Osteoblast (primary cell): ENCODE measurements around the gene IL17C. TPM values are rescaled to one million over a fixed set of nuclear protein-coding genes. Genes with fewer than 3 reads are reported as not detected.

Experiments used
- DNase-seq: peaks from one replicate; pipeline ENCODE4 v3.0.0; 2011; ENCODE audit warnings: low spot score, mixed read lengths; ENCODE audit not compliant: insufficient read length; ENCODE audit errors: missing footprints
- H2AFZ ChIP-seq: 2 replicates; pipeline ENCODE4 v1.6.0; 2011; ENCODE audit warnings: mild to moderate bottlenecking, low read length
- H3K27ac ChIP-seq: 2 replicates; pipeline ENCODE4 v1.5.1; 2011; ENCODE audit warnings: mild to moderate bottlenecking, low read depth, low read length, moderate library complexity
- H3K27me3 ChIP-seq: 2 replicates; pipeline ENCODE4 v1.6.0; 2012; ENCODE audit warnings: mild to moderate bottlenecking, control low read depth, inconsistent platforms, low read length, moderate library complexity; ENCODE audit not compliant: insufficient read depth
- H3K36me3 ChIP-seq: 2 replicates; pipeline ENCODE4 v1.5.1; 2011; ENCODE audit warnings: mild to moderate bottlenecking, low read length, control low read depth, moderate library complexity; ENCODE audit not compliant: insufficient read depth
- H3K4me1 ChIP-seq: 2 replicates; pipeline ENCODE4 v1.5.1; 2011; ENCODE audit warnings: mild to moderate bottlenecking, low read length, control low read depth, moderate library complexity; ENCODE audit not compliant: insufficient read depth
- H3K4me2 ChIP-seq: 2 replicates; pipeline ENCODE4 v1.6.0; 2011; ENCODE audit warnings: mild to moderate bottlenecking, low read length; ENCODE audit not compliant: insufficient read depth
- H3K4me3 ChIP-seq: fragments of 200-600 bp; sonication (generic); 3 replicates; pipeline ENCODE4 v1.5.1; 2012; ENCODE audit warnings: mild to moderate bottlenecking, low read length, inconsistent platforms; ENCODE audit not compliant: insufficient read depth
- H3K79me2 ChIP-seq: 2 replicates; pipeline ENCODE4 v1.6.0; 2012; ENCODE audit warnings: mild to moderate bottlenecking, low read length, control low read depth, inconsistent platforms; ENCODE audit not compliant: insufficient read depth
- H3K9me3 ChIP-seq: 2 replicates; pipeline ENCODE4 v1.5.1; 2011; ENCODE audit warnings: low read depth, low read length, control low read depth
- H4K20me1 ChIP-seq: 2 replicates; pipeline ENCODE4 v1.6.0; 2012; ENCODE audit warnings: mild to moderate bottlenecking, low read length, control low read depth; ENCODE audit not compliant: insufficient read depth
- CTCF ChIP-seq: IDR thresholded peaks from 2 replicates; pipeline ENCODE4 v1.5.1; 2011; ENCODE audit warnings: mild to moderate bottlenecking, low read depth, low read length, moderate library complexity; ENCODE audit errors: extremely low read depth
- total RNA-seq: library from RNA; depleted of rRNA; stranded (reverse); fragments of >200 nt; gene quantifications from 2 replicates; pipeline ENCODE4 v1.2.3, GENCODE V29; 2012

The IL17C gene
- total RNA-seq, 1 donor: under 0.01 TPM

GRCh38 chr16:88654363-88655052, 16.1 kb downstream of the IL17C start:
- Histone ChIP-seq H3K27me3 (no peaks in the 10 kb centered on the region), H3K36me3 (peaks cover 8% of the 10 kb centered on the region), H2AFZ (no peak overlapping the region), H3K9me3 (no peaks in the 10 kb centered on the region), H4K20me1 (peaks cover 12% of the 10 kb centered on the region), H3K4me1 (peaks cover 11% of the 10 kb centered on the region), H3K4me2 (no peak overlapping the region), H3K79me2 (peaks cover 16% of the 10 kb centered on the region), H3K4me3 (no peak overlapping the region), H3K27ac (no peak overlapping the region)
- peak; percentile 61 for DNase-seq
- TF ChIP-seq CTCF: no peak

- Histone ChIP-seq H3K4me2 (no peak overlapping the region), H3K9me3 (no peaks in the 10 kb centered on the region), H3K4me3 (no peak overlapping the region), H3K27me3 (no peaks in the 10 kb centered on the region), H3K79me2 (peaks cover 17% of the 10 kb centered on the region), H3K4me1 (peaks cover 7% of the 10 kb centered on the region), H3K36me3 (peaks cover 8% of the 10 kb centered on the region), H3K27ac (no peak overlapping the region), H2AFZ (no peak overlapping the region), H4K20me1 (peaks cover 8% of the 10 kb centered on the region)
- no peak for TF ChIP-seq CTCF
- peak; percentile 77 for DNase-seq
Observed at GRCh38 chr16:88655053-88655732, 16.8 kb downstream of the IL17C start.

GRCh38 chr16:88655733-88656281, 17.4 kb downstream of the IL17C start:
- no peak overlapping the region for H3K4me2 ChIP-seq
- peaks cover 8% of the 10 kb centered on the region for H3K36me3 ChIP-seq
- H3K9me3 ChIP-seq: no peaks in the 10 kb centered on the region
- peaks cover 19% of the 10 kb centered on the region for H3K79me2 ChIP-seq
- no peak overlapping the region for H3K27ac ChIP-seq
- H4K20me1 ChIP-seq: peaks cover 8% of the 10 kb centered on the region
- H2AFZ ChIP-seq: no peak overlapping the region
- peaks cover 6% of the 10 kb centered on the region for H3K4me1 ChIP-seq
- H3K27me3 ChIP-seq: no peaks in the 10 kb centered on the region
- DNase-seq: peak; percentile 58
- TF ChIP-seq CTCF: no peak
- no peak overlapping the region for H3K4me3 ChIP-seq

GRCh38 chr16:88656291-88656980, 18.1 kb downstream of the IL17C start:
- no peak for TF ChIP-seq CTCF
- Histone ChIP-seq H3K79me2 (peaks cover 24% of the 10 kb centered on the region), H3K4me1 (peaks cover 1% of the 10 kb centered on the region), H4K20me1 (peaks cover 8% of the 10 kb centered on the region), H3K27me3 (no peaks in the 10 kb centered on the region), H3K36me3 (peaks cover 8% of the 10 kb centered on the region), H3K4me2 (no peak overlapping the region), H2AFZ (no peak overlapping the region), H3K9me3 (no peaks in the 10 kb centered on the region), H3K27ac (no peak overlapping the region), H3K4me3 (no peak overlapping the region)
- peak; percentile 80 for DNase-seq
